ENCODE results near the gene BPIFB2. TPM values are rescaled to one million over a fixed set of nuclear protein-coding genes. Genes with fewer than 3 reads are reported as not detected.

Gene BPIFB2
- total RNA-seq, 1 donor from 2014 or later = not detected

DNA sequence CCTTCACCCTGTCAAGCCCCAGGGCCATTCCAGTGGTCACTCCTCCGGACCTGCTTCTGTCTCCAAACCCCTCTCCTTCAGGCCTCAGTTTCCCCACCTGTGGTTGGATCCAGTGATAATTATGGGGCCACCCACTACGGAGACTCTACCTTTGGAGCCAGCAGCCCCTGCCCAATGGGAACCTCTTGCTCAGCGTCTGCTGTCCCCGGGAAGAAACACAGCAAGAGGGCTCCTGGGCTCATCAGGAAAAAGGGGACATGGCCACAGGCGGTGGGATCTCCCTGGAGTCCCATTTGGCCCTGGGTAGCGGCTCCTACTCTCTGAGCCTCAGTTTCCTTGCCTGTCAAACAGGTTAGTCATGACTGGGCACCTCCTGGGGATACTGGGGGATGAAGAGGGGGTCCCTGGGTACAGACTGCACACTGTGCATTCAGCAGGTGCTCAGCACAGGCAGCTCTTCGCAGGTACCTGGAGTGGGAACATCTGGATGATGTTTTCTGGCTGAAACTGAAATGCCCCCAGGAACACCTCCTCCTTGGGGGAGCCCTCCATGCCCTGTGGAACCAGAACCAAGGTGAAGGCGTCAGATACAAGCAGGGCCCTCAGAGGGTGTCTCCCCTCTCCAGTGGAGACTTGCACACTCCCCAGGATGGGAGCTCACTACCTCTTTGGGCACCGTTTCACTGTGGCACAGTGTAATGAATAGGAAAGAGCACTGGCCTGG lies 22.7 kb upstream of the BPIFB2 start:
- no peak overlapping the region for H3K27ac ChIP-seq
- H3K36me3 ChIP-seq = no peaks in the 10 kb centered on the region
- intact Hi-C loops (cut with DNase I) = no loop called here
- no peaks in the 10 kb centered on the region for H3K4me1 ChIP-seq
- H3K27me3 ChIP-seq = no peaks in the 10 kb centered on the region
- no peak overlapping the region for H3K4me3 ChIP-seq
- TF ChIP-seq, protein P1, sequence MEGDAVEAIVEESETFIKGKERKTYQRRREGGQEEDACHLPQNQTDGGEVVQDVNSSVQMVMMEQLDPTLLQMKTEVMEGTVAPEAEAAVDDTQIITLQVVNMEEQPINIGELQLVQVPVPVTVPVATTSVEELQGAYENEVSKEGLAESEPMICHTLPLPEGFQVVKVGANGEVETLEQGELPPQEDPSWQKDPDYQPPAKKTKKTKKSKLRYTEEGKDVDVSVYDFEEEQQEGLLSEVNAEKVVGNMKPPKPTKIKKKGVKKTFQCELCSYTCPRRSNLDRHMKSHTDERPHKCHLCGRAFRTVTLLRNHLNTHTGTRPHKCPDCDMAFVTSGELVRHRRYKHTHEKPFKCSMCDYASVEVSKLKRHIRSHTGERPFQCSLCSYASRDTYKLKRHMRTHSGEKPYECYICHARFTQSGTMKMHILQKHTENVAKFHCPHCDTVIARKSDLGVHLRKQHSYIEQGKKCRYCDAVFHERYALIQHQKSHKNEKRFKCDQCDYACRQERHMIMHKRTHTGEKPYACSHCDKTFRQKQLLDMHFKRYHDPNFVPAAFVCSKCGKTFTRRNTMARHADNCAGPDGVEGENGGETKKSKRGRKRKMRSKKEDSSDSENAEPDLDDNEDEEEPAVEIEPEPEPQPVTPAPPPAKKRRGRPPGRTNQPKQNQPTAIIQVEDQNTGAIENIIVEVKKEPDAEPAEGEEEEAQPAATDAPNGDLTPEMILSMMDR (IDR thresholded peaks at IDR 0.05) = no peak
- DNase-seq (ENCODE audit: low spot score in 2 of 2) = no peak
- H3K9me3 ChIP-seq = no peaks in the 10 kb centered on the region

GRCh38 chr20:32985596-32985995 lies 21.9 kb upstream of the BPIFB2 start:
- Histone ChIP-seq H3K27ac (no peak overlapping the region), H3K36me3 (no peaks in the 10 kb centered on the region), H3K4me1 (no peaks in the 10 kb centered on the region), H3K9me3 (no peaks in the 10 kb centered on the region), H3K27me3 (no peaks in the 10 kb centered on the region), H3K4me3 (no peak overlapping the region)
- intact Hi-C loops (cut with DNase I) = no loop called here
- TF ChIP-seq, protein P1 (IDR thresholded peaks at IDR 0.05) = no peak
- DNase-seq (ENCODE audit: low spot score in 2 of 2) = no peak

DNA sequence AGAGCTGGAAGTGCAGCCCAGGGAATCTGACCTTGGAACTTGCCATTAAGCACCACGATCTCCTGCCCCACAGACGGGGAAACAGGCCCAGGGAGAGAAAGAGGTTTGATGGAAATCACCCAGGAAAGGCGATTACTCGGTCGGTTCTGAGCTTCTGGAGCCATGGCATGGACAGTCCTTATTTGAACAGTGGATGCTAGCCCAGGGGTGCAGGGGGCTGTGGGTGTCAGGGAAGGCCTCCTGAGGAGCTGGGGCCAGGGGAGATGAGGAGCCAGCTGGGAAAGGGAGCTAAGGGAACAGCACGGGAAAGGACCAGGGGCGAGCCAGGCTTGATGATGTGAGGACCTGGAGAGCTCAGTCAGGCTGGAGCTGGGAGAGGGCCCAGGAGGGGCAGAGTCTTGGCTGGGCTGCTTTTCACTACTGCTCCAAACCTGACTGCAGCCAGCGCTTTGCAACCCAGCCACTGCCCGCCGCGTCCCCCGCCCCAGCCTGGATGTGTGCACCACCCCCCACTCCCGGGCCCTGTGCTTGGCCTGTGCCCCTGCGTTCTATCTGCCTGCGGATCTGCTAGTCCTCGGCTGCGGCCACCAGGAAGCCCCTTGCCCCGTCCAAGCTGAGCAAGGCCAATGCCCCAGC lies 21.1 kb upstream of the BPIFB2 start:
- H3K27ac ChIP-seq = no peak overlapping the region
- no peaks in the 10 kb centered on the region for H3K36me3 ChIP-seq
- H3K9me3 ChIP-seq = no peaks in the 10 kb centered on the region
- H3K27me3 ChIP-seq = no peaks in the 10 kb centered on the region
- H3K4me1 ChIP-seq = no peaks in the 10 kb centered on the region
- TF ChIP-seq, protein P1 (IDR thresholded peaks at IDR 0.05) = no peak
- H3K4me3 ChIP-seq = no peak overlapping the region
- DNase-seq (ENCODE audit: low spot score in 2 of 2) = no peak
- intact Hi-C loops (cut with DNase I) = no loop called here

- DNase-seq (ENCODE audit: low spot score in 2 of 2) = no peak
- intact Hi-C loops (cut with DNase I) = no loop called here
Observed at GRCh38 chr20:32987044-32987825, 20.3 kb upstream of the BPIFB2 start.

GRCh38 chr20:32988008-32988407 lies 19.5 kb upstream of the BPIFB2 start:
- Histone ChIP-seq H3K4me3 (no peak overlapping the region), H3K4me1 (no peaks in the 10 kb centered on the region), H3K27ac (no peak overlapping the region), H3K27me3 (no peaks in the 10 kb centered on the region), H3K36me3 (no peaks in the 10 kb centered on the region), H3K9me3 (no peaks in the 10 kb centered on the region)
- TF ChIP-seq, protein P1 (IDR thresholded peaks at IDR 0.05) = no peak
- intact Hi-C loops (cut with DNase I) = no loop called here
- no peak for DNase-seq (ENCODE audit: low spot score in 2 of 2)

More at GRCh38 chr20:32987044-32987825, 20.3 kb upstream of the BPIFB2 start:
- H3K4me3 ChIP-seq = no peak overlapping the region
- TF ChIP-seq, protein P1 (IDR thresholded peaks at IDR 0.05) = no peak
- H3K36me3 ChIP-seq = no peaks in the 10 kb centered on the region
- no peaks in the 10 kb centered on the region for H3K9me3 ChIP-seq
- H3K4me1 ChIP-seq = no peaks in the 10 kb centered on the region
- no peaks in the 10 kb centered on the region for H3K27me3 ChIP-seq
- H3K27ac ChIP-seq = no peak overlapping the region

Data from ascending aorta (tissue), 2 donors.